PFSK-1 (cell line): ENCODE measurements around the gene EMX1.

Experiments
- FOXP2 ChIP-seq: optimal IDR thresholded peaks from 2 replicates; pipeline ENCODE3; 2011; ENCODE audit warnings: borderline replicate concordance, control low read depth, inconsistent platforms; ENCODE audit not compliant: insufficient read depth; ENCODE audit errors: extremely low read length, extremely low read depth
- POLR2AphosphoS5 ChIP-seq: IDR thresholded peaks from 2 replicates; pipeline ENCODE4 v1.6.1; 2012; ENCODE audit warnings: low read depth, mild to moderate bottlenecking, control low read depth, low read length, moderate library complexity
- REST ChIP-seq, 2 experiments: IDR thresholded peaks; 2 replicates each; pipeline versions ENCODE4 v1.6.1 to v1.8.0; 2011 to 2012; ENCODE audit warnings: low read depth in 2 of 2, low read length in 2 of 2, control low read depth in 1 of 2, inconsistent platforms in 1 of 2, mild to moderate bottlenecking in 1 of 2, moderate library complexity in 1 of 2; ENCODE audit not compliant: insufficient read depth in 1 of 2
- SIN3A ChIP-seq: IDR thresholded peaks from 2 replicates; pipeline ENCODE4 v1.6.1; 2012; ENCODE audit warnings: mild to moderate bottlenecking, low read length, moderate library complexity, borderline replicate concordance; ENCODE audit not compliant: insufficient read depth
- TAF1 ChIP-seq: IDR thresholded peaks from 2 replicates; pipeline ENCODE4 v1.6.1; 2012; ENCODE audit warnings: low read length, control low read depth, borderline replicate concordance; ENCODE audit not compliant: insufficient read depth

The EMX1 gene

GRCh38 chr2:72921088-72921851 lies 4.0 kb downstream of the EMX1 start:
- TF ChIP-seq SIN3A (no peak), REST (IDR thresholded peaks at IDR 0.05; ENCODE audit: insufficient read depth in 1 of 2, low read depth in 2 of 2, low read length in 2 of 2) (no peak)

GRCh38 chr2:72921853-72922252 lies 4.5 kb downstream of the EMX1 start:
- TF ChIP-seq REST (IDR thresholded peaks at IDR 0.05; ENCODE audit: insufficient read depth in 1 of 2, low read depth in 2 of 2, low read length in 2 of 2), result no peak
- TF ChIP-seq SIN3A, result no peak
- no peak for TF ChIP-seq TAF1
- TF ChIP-seq POLR2AphosphoS5, result no peak
- no peak for TF ChIP-seq FOXP2

GRCh38 chr2:72923833-72924352 lies 6.6 kb downstream of the EMX1 start:
- TF ChIP-seq TAF1 (no peak), POLR2AphosphoS5 (no peak), FOXP2 (no peak), SIN3A (no peak)

- no peak for TF ChIP-seq TAF1
- no peak for TF ChIP-seq REST (IDR thresholded peaks at IDR 0.05; ENCODE audit: insufficient read depth in 1 of 2, low read depth in 2 of 2, low read length in 2 of 2)
- no peak for TF ChIP-seq FOXP2
- no peak for TF ChIP-seq POLR2AphosphoS5
- no peak for TF ChIP-seq SIN3A
Observed at GRCh38 chr2:72924353-72925240, 7.3 kb downstream of the EMX1 start.

- TF ChIP-seq REST (IDR thresholded peaks at IDR 0.05; ENCODE audit: insufficient read depth in 1 of 2, low read depth in 2 of 2, low read length in 2 of 2), result no peak
- no peak for TF ChIP-seq SIN3A
- no peak for TF ChIP-seq FOXP2
- no peak for TF ChIP-seq POLR2AphosphoS5
- TF ChIP-seq TAF1, result no peak
Observed at GRCh38 chr2:72925328-72925943, 8.1 kb downstream of the EMX1 start.
